Epithelial cell of proximal tubule (primary cell): Measurements from ENCODE around the gene FUCA1. TPM values are rescaled to one million over a fixed set of nuclear protein-coding genes. Genes with fewer than 3 reads are reported as not detected.

Experiments used
- DNase-seq: peaks from one replicate; pipeline ENCODE4 v3.0.0-alpha.2; 2011; ENCODE audit warnings: low read depth
- H3K4me3 ChIP-seq: 2 replicates; pipeline ENCODE4 v1.5.1; 2011; ENCODE audit warnings: low read depth, mild to moderate bottlenecking, low read length
- CTCF ChIP-seq: conservative IDR thresholded peaks from 2 replicates; pipeline ENCODE4 v1.5.1; 2012; ENCODE audit warnings: low read depth, mild to moderate bottlenecking, low read length
- total RNA-seq: library from RNA; depleted of rRNA; stranded (reverse); fragments of >200 nt; gene quantifications from 2 replicates; pipeline ENCODE4 v1.2.3, GENCODE V29; 2015

The FUCA1 gene
- total RNA-seq, 1 donor from 2014 or later = 31.9 TPM

DNA sequence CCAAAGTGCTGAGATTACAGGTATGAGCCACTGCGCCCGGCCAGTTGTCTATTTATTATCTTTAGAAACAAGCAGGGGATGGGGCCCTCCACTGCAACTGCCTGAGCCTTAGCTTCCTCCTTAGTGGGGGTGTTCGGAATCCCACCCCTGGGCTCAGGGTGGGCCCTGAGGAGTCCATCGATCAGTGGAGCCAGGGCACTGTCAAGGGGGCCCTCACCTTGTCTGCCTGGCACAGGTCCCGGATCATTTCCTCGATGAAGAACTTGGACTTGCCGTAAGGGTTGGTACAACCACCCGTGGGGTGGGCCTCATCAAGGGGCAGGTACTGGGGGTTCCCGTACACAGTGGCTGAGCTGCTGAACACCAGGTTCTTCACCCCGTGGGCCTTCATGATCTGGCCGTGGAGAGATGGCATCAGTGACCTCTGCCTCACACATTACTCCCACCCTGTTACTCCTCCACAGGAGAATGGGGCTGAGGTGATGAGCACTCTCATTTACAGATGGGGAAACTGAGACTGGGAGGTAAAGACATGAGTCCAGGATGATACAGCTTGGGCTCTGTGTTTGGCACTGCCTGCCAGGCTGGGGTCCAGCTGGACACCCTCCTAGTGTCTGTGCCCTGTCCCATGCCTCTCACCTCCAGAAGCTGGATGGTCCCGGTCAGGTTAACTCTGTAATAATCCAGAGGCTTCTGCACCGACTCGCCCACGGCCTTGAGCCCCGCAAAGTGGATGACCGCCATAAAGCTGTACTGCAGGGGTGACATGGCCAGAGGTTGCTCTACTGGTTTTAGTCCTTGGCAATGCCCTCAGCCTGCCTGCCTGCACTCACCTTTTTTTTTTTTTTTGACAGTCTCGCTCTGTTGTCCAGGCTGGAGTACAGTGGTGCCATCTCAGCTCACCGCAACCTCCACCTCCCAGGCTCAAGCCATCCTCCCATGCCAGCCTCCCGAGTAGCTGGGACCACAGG, 70.3 kb downstream of the FUCA1 start:
- H3K4me3 ChIP-seq = no peak overlapping the region
- TF ChIP-seq CTCF = no peak
- DNase-seq = no peak

GRCh38 chr1:23796466-23797271, 71.4 kb downstream of the FUCA1 start:
- no peak for DNase-seq
- peak; percentile 22 for TF ChIP-seq CTCF

GRCh38 chr1:23795676-23796465, 72.2 kb downstream of the FUCA1 start:
- H3K4me3 ChIP-seq = no peak overlapping the region
- no peak for TF ChIP-seq CTCF

More at GRCh38 chr1:23796466-23797271, 71.4 kb downstream of the FUCA1 start:
- no peak overlapping the region for H3K4me3 ChIP-seq

More at GRCh38 chr1:23795676-23796465, 72.2 kb downstream of the FUCA1 start:
- no peak for DNase-seq

Other genes starting within 250 kb of the FUCA1 start
- gene RPL11, start 176.5 kb downstream of the FUCA1 start, total RNA-seq = 1,041 and 1,407 TPM in 2 replicates
- gene ELOA, start 124.8 kb downstream of the FUCA1 start, total RNA-seq = 27.9 and 30.2 TPM in 2 replicates
- gene PITHD1, start 89.9 kb downstream of the FUCA1 start, total RNA-seq = 39.0 and 47.0 TPM in 2 replicates
- 129 and 160 TPM in 2 replicates for gene LYPLA2, start 77.1 kb downstream of the FUCA1 start, total RNA-seq
- gene GALE, start 67.5 kb downstream of the FUCA1 start, total RNA-seq = 126 and 131 TPM in 2 replicates
- 22.1 and 38.5 TPM in 2 replicates for gene HMGCL, start 42.9 kb downstream of the FUCA1 start, total RNA-seq
- gene CNR2, start 45.1 kb upstream of the FUCA1 start, total RNA-seq = not detected in 2 replicates
- 92.1 and 100 TPM in 2 replicates for gene PNRC2, start 91.5 kb upstream of the FUCA1 start, total RNA-seq
- 97.3 and 100 TPM in 2 replicates for gene SRSF10, start 112.0 kb upstream of the FUCA1 start, total RNA-seq
- gene MYOM3, start 243.8 kb upstream of the FUCA1 start, total RNA-seq = 1.7 and 2.2 TPM in 2 replicates